ENCODE data around the gene SLC16A13.
"Not testable (repeated sequence)": the region's sequence is repeated elsewhere in the genome, so short reads cannot be mapped to it uniquely, and the experiment has no call there.

Gene SLC16A13

GRCh38 chr17:7045492-7046126 is 9.8 kb downstream of the SLC16A13 start:
- H3K4me3 ChIP-seq (ENCODE audit: low read length) = no peak overlapping the region
- TF ChIP-seq, protein P1, sequence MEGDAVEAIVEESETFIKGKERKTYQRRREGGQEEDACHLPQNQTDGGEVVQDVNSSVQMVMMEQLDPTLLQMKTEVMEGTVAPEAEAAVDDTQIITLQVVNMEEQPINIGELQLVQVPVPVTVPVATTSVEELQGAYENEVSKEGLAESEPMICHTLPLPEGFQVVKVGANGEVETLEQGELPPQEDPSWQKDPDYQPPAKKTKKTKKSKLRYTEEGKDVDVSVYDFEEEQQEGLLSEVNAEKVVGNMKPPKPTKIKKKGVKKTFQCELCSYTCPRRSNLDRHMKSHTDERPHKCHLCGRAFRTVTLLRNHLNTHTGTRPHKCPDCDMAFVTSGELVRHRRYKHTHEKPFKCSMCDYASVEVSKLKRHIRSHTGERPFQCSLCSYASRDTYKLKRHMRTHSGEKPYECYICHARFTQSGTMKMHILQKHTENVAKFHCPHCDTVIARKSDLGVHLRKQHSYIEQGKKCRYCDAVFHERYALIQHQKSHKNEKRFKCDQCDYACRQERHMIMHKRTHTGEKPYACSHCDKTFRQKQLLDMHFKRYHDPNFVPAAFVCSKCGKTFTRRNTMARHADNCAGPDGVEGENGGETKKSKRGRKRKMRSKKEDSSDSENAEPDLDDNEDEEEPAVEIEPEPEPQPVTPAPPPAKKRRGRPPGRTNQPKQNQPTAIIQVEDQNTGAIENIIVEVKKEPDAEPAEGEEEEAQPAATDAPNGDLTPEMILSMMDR (conservative IDR thresholded peaks at IDR 0.05; ENCODE audit: low read depth, low read length) = peak; percentile 75

DNA sequence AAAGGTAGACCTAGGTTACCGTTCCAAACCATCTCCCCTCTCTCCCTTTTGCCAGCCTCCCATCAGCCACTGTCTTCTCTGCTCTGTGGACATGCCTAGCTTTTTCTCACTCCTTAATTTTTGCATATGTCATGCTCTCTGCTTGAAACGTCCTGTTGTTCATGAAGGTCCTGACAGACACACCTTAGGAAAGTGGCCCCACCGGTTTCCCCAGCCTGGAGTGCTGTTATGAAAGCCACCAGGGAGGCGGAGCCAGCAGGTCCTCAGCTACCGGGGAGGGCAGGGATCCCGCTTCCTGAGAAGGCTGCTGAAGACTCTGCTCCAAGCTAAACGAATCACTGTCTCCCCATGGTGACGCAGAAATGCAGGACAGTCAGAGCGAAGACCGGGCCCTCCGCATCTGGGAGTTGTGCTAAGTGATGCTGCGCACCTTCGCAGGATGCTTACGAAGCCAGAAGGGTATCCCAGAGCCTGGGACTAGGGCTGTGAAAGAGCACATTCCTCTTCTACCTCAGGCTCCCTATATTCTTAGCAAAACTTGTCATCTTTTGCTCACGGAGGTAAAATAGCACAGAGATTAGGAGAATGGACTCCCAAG is 10.4 kb downstream of the SLC16A13 start:
- DNase-seq (ENCODE audit: low read depth) = no peak
- H3K4me3 ChIP-seq (ENCODE audit: low read length) = no peak overlapping the region
- TF ChIP-seq, protein P1 (conservative IDR thresholded peaks at IDR 0.05; ENCODE audit: low read depth, low read length) = no peak

More at GRCh38 chr17:7045492-7046126, 9.8 kb downstream of the SLC16A13 start:
- DNase-seq (ENCODE audit: low read depth) = peak; percentile 39

DNA sequence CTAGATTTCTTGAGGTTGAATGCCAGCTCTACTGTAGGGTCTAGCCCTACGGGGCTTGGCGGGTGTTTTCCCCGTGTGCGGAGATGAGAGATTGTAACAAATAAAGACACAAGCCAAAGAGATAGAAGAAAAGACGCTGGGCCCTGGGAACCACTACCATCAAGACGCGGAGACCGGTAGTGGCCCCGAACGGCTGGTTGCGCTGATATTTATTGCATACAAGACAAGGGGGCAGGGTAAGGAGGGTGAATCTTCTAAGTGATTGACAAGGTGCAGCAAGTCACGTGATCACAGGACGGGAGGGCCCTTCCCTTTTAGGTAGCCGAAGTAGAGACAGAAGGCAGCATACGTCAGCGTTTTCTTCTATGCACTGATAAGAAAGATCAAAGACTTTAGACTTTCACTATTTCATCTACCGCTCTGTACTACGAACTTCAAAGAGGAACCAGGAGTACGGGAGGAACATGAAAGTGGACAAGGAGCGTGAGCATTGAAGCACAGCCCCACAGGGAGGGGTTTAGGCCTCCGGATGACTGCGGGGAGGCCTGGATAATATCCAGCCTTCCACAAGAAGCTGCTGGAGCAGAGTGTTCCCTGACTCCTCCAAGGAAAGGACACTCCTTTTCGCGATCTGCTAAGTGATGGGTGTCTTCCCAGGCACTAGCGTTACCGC is 11.0 kb downstream of the SLC16A13 start:
- DNase-seq (ENCODE audit: low read depth); H3K4me3 ChIP-seq (ENCODE audit: low read length): not testable (repeated sequence)

DNA sequence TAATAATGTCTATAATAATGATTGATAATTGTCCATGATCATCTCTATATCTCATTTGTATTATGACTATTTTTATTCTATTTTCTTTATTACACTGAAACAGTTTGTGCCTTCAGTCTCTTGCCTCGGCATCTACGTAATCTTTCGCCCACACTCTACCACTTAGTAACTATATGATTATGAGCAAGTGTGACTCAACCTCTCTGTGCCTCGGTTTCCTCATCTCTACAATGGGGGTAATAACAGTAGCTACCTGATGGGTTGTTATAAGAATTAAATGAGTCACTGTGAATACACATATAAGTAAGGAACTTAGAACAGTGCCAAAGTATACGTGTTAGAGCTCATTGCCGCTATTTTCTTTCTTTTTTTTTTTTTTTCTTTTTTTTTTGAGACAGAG is 11.8 kb downstream of the SLC16A13 start:
- no peak overlapping the region for H3K4me3 ChIP-seq (ENCODE audit: low read length)
- no peak for DNase-seq (ENCODE audit: low read depth)
- TF ChIP-seq, protein P1 (conservative IDR thresholded peaks at IDR 0.05; ENCODE audit: low read depth, low read length) = no peak

GRCh38 chr17:7048968-7049367 is 13.2 kb downstream of the SLC16A13 start:
- TF ChIP-seq, protein P1 (conservative IDR thresholded peaks at IDR 0.05; ENCODE audit: low read depth, low read length) = no peak
- H3K4me3 ChIP-seq (ENCODE audit: low read length) = no peak overlapping the region
- DNase-seq (ENCODE audit: low read depth) = no peak

DNA sequence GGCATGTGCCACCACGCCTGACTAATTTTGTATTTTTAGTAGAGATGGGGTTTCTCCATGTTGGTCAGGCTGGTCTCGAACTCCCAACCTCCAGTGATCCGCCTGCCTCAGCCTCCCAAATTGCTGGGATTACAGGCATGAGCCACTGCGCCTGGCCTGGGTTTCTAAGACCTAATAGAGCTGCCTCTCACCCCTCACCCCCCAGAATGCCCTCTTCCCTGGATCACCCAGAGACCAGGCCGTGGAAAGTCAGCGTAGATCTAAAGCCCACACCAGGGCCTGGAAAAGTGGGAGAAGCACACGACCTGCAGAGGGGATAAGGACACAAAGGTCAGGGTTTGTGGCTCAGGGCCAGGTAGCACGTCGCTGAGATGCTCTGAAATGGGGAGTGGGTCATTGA is 14.8 kb downstream of the SLC16A13 start:
- DNase-seq (ENCODE audit: low read depth); H3K4me3 ChIP-seq (ENCODE audit: low read length): not testable (repeated sequence)

DNA sequence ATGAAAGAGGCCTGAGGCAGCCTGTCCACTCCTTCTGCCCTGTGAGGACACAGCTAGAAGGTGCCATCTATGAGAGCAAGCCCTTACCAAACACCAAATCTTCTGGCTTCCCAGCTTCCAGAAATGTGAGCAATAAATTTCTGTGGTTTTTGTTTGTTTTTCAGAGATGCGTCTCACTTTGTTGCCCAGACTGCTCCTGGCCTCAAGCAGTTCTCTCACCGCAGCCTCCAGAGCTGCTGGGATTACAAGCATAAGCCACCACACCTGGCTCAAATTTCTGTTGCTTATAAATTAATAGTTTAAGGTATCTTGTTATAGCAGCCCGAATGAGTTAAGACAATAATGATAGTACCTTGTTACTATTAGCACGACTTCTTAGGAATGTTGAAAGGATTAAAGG is 20.6 kb downstream of the SLC16A13 start:
- H3K4me3 ChIP-seq (ENCODE audit: low read length) = no peak overlapping the region
- DNase-seq (ENCODE audit: low read depth) = no peak
- TF ChIP-seq, protein P1 (conservative IDR thresholded peaks at IDR 0.05; ENCODE audit: low read depth, low read length) = no peak

- TF ChIP-seq, protein P1 (conservative IDR thresholded peaks at IDR 0.05; ENCODE audit: low read depth, low read length) = no peak
- no peak overlapping the region for H3K4me3 ChIP-seq (ENCODE audit: low read length)
- no peak for DNase-seq (ENCODE audit: low read depth)
These were observed 23.1 kb downstream of the SLC16A13 start for GRCh38 chr17:7058831-7059447.

All from retinal pigment epithelial cell (primary cell).